IPS DF 4.7 (cell line): ENCODE data around the gene MRFAP1L1.
"Not testable (repeated sequence)": the region's sequence is repeated elsewhere in the genome, so short reads cannot be mapped to it uniquely, and the experiment has no call there.

ENCODE experiments used
- DNase-seq: peaks from one replicate; pipeline ENCODE4 v3.0.0-alpha.2; 2013; ENCODE audit warnings: low spot score; ENCODE audit errors: extremely low read depth

Gene MRFAP1L1

GRCh38 chr4:6688879-6689505 is 20.7 kb downstream of the MRFAP1L1 start:
- no peak for DNase-seq

DNA sequence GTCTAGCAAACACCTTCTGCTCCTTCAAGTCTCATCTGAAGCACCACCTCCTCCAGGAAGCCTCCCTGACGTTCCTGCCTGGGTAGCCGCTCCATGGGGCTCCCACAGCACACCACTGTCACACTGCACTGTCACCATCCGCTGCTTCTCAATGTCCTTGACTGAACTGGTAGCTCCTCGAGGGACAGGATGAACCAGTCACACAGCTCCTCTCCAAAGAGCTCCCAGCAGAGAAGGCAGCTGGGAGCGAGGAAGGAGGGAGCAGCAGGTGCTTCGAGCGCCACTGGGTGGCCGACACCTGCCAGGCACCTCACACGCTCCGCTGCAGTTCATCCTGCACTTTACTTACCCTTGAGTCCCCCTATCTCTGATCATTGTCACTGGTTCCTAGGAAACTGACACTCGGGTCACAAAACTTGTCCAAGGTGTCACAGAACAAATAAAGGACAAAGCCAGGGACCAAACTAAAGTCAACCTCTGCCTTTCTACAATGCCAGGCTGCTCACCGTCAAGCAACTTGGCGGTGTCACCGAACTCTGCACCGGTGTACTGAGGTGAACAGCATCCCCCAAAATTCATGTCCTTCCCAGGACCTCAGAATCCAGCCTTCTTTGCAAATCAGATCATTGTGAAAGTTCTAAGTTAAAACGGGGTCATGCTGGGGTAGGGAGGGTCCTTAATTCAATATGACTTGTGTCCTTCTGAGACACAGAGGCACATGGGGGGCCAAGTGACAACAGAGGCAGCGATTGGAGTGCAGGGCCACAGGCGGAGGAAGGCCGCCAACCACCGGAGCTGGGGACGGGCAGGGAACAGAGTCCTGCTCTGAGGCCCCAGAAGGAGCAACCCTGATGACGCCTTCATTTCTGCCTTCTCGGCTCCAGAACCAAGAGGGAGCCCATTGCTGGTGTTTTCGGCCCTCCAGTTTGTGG is 21.5 kb downstream of the MRFAP1L1 start:
- no peak for DNase-seq

- DNase-seq = no peak
These were observed 23.4 kb downstream of the MRFAP1L1 start for GRCh38 chr4:6686104-6686787.

DNA sequence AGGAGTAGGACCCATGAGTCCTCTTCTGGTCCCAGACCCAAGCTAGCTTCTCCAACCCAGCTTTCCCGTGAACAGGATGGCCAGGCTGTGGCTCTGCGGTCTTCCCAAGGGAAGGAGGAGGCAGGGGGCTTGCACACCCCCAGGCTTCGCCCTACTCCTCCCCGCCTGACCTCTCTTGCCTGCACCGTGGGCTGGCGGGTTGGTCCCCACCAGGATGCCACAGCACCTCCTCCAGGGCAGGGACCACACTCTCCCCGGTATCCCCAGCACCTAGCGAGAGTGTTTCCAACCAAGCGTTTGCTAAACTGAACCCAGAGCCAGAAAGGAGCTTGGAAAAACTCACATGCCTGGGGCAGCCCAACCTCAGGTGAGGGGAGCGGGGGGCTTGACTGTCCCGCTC is 25.0 kb downstream of the MRFAP1L1 start:
- DNase-seq = no peak

- no peak for DNase-seq
These were observed 26.6 kb downstream of the MRFAP1L1 start for GRCh38 chr4:6682862-6683590.

GRCh38 chr4:6681191-6681590 is 28.5 kb downstream of the MRFAP1L1 start:
- DNase-seq = no peak

DNA sequence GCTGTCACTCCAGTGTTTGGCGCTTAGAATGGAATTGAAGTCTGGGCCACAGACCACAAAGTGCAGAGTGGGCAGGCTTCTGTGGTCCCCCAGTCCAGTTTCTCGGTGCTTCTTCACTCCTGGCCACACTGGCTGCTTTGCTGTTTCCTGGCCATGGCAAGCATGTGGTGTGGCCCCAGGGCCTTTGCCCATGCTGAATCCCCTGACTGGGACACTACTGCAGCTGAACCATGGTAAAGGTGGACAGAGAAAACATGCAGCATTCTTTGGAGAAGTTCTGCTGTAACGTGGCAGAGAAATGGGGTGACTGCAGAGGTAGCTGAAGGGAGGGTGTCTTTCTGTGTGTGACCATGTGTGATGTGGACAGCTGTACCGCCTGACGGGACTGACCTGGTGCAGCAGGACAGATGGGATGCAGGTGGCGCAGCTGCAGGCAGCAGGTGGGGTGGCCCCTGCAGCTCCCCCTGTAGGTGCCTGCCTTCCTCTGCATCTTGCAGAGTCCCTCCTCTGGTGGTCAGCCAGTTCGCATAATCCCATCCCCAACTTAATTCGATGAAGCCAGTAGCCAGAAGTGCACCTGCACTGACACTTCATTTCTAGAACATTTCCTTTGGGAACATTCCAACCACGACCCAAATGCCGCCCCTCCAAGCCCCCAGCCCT is 29.2 kb downstream of the MRFAP1L1 start:
- DNase-seq = no peak

DNA sequence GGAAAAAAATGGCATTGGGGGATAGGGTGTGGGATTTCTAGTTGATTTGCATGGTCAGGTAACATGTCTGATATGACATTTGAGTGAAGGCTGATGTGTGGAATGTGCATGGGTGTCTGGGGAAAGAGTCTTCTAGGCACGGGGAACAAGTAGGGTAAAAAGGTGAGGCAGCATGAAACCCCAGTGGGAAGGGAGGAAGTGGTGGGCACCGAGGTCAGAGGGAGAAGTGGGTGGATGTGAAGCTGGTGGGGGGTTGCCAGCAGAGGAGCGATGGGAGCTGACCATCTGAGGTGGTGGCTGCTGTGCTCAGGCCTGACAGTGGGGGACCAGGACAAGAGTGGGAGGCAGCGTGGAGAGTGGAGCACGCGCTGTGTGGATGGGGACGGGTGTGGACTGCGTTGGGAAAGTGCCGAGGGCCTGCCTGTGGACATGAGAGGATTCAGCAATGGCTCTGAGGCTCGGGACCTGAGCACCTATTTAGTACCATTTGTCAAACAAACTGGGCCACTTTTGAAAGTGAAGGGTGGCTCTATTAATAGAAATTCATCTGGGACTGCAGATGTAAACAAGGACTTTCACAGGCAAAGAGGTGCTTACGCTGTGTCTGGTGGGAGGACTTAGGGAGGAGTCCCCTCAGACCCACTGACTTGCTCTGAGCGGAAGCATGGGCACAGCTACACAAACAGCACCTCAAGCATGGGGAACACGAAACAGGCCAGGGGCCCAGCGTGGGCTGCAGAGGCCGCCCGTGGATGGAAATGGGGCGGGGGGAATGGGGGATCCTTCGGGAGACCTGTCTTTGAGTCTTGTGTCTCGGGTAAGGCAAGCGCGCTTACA is 32.7 kb downstream of the MRFAP1L1 start:
- no peak for DNase-seq

DNA sequence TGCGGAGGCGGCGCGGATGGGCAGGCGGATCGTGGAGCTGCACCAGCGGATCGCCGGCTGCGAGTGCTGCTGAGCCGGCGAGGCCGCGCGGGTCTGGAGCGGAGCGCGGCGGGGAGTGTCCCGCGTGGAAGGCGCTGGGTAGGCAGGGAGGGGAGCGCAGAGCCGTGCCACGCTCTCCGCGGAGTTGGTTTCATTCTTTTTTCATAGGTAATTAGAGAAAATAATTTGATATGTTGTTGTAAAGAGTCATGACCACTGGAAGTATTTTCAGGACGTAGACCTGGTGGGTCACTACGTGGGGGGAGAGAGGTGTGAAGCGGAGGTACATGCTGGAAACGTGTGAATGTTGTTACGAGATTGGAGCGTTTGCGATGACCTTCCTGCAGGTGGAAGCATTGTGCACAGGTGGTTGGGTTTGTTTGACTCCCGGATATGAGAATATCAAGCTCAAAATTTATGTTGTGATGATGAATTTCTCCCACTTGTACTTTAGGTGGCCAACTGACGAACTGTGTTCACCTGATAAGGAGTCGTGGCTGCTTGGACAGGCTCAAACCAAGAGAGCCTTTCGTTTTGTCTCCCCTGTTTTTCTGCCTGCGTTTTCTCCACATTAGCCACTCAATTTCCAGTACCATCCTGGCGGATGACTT is 35.0 kb downstream of the MRFAP1L1 start:
- DNase-seq = no peak

DNA sequence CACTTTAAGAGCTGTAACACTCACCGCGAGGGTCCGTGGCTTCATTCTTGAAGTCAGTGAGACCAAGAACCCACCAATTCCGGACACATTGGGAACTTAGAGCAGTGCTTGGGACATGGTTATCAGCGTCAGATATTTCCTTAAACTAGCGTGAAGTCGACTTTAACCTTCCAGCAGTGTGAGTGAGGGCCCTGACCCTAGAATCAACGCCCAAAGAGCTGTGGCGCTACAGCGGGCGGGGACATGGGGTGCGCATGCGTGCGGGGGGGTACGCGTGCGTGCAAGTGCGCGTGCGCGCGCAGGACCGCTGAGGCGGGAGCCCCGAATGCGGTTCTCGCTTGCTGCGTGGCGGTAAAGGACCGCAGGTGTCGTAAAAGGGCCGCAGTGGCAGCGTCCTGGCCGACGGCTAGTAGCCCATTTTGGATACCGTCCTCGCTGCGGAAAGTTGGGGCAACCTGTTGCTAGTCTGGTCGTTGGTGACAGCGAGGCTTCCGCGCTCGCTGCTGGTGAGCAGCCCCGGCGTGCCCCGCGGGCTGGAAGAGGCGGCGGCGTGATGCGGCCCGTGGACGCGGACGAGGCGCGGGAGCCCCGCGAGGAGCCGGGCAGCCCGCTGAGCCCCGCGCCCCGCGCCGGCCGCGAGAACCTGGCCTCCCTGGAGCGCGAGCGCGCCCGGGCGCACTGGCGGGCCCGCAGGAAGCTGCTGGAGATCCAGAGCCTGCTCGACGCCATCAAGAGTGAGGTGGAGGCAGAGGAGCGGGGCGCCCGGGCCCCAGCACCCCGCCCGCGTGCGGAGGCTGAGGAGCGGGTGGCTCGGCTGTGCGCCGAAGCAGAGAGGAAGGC is 35.8 kb downstream of the MRFAP1L1 start:
- DNase-seq = peak; percentile 82

- DNase-seq = not testable (repeated sequence)
These were observed 36.4 kb downstream of the MRFAP1L1 start for GRCh38 chr4:6673191-6673659.

DNA sequence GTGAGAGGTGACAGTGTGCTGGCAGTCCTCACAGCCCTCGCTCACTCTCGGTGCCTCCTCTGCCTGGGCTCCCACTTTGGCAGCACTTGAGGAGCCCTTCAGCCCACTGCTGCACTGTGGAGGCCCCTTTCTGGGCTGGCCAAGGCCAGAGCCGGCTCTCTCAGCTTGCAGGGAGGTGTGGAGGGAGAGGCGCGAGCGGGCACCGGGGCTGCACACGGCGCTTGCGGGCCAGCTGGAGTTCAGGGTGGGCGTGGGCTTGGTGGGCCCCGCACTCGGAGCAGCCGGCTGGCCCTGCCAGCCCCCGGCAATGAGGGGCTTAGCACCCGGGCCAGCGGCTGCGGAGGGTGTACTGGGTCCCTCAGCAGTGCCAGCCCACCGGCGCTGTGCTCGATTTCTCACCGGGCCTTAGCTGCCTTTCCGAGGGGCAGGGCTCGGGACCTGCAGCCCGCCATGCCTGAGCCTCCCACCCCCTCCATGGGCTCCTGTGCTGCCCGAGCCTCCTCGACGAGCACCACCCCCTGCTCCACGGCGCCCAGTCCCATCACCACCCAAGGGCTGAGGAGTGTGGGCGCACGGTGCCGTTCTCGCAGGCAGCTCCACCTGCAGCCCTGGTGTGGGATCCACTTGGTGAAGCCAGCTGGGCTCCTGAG is 37.0 kb downstream of the MRFAP1L1 start:
- DNase-seq = not testable (repeated sequence)

DNA sequence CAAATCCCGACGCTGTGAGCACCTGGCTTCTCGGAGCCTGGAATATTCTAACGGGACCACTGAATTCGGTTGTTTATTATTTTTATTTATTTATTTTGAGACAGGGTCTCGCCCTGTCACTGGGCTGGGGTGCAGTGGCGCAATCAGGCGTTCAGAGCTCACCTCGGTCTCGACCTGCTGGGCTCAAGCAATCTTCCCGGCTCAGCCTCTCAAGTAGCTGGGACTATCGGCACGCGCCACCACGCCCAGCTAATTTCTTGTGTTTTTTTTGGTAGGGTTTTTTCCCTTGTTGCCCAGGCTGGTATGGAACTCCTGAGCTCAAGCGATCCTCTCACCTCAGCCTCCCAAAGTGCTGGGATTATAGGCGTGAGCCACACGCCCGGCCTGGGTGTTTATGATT is 37.5 kb downstream of the MRFAP1L1 start:
- no peak for DNase-seq

DNA sequence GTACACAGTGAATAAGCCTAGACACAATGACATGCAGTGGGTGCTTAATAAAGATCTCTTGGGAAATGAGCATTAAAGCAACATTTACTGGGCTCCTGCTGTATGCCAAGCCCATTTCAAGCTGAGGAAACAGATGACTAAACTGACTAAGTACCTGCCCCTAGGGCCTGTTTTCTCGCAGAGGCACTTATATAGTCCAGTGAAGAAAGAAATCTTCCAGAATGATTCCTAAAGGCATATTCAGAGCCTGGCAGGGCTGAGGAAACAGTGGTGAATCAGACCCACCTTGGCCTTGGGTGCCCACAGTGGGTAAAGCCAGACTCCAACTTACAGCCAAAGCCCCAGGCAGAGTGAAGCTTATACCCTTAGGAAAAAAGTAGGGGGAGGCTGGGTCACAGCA is 38.0 kb downstream of the MRFAP1L1 start:
- no peak for DNase-seq

- DNase-seq = no peak
These were observed 41.3 kb downstream of the MRFAP1L1 start for GRCh38 chr4:6668391-6668790.

- no peak for DNase-seq
These were observed 44.4 kb downstream of the MRFAP1L1 start for GRCh38 chr4:6665320-6665654.

DNA sequence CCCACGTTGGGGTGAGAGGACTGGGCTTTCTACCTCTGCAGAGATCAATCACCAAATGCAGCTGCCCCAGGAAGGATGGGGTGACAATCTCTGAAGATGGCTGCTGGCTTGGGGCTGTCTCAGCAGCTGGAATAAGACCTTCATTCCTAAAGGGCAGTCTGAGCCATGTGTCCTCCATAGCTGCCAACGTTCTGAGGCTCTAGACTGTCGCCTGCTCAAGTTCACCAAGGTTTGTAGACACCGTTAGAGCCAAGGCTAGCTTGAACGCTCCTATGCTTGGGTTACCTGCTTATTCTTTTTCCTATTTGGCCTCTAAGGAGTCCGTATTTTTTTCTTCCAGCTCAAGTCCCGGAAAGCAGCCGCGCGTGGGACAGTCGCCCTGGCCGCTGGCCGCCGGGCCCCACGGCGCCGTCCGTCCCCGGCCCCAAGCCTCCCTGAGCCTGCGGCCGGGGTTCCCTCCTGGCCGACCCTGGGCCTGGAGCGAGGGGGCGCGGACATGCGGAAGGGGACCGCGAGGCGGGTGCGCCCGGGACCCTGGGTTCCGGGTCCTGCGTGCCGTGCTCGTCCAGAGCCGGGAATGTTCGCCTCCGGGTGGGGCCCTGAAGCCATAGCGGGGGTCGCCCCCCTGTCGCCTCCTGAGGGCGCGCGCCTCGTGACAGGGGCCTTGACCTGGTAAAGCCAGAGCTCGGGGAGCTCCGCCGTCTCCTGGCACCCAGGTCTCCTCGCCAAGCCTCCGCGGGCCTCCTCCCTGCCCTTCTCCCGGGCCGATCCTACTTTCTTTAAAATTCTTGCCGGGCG is 45.9 kb downstream of the MRFAP1L1 start:
- no peak for DNase-seq
